ENCODE data around the gene RERE. TPM values are rescaled to one million over a fixed set of nuclear protein-coding genes. Genes with fewer than 3 reads are reported as not detected.
A peak's percentile ranks its signal among the peaks of the same experiment; 100 is the strongest.
"Not testable (repeated sequence)": the region's sequence is repeated elsewhere in the genome, so short reads cannot be mapped to it uniquely, and the experiment has no call there.

RERE gene
- total RNA-seq, 1 donor from 2014 or later = 134 TPM

- intact Hi-C loops (cut with DNase I) = no loop called here
- ATAC-seq (no peak), DNase-seq (ENCODE audit: low spot score) (no peak)
Observed at GRCh38 chr1:8604041-8604945, 213.1 kb downstream of the RERE start.

GRCh38 chr1:8603220-8603616 lies 214.2 kb downstream of the RERE start:
- DNase-seq (ENCODE audit: low spot score) (no peak), ATAC-seq (no peak)
- intact Hi-C loops (cut with DNase I) = no loop called here

GRCh38 chr1:8602471-8603219 lies 214.8 kb downstream of the RERE start:
- ATAC-seq = no peak
- no peak for DNase-seq (ENCODE audit: low spot score)
- intact Hi-C loops (cut with DNase I) = no loop called here

GRCh38 chr1:8600336-8600735 lies 217.1 kb downstream of the RERE start:
- no peak for DNase-seq (ENCODE audit: low spot score)
- intact Hi-C loops (cut with DNase I) = no loop called here
- no peak for ATAC-seq

GRCh38 chr1:8599646-8600212 lies 217.7 kb downstream of the RERE start:
- DNase-seq (ENCODE audit: low spot score) (no peak), ATAC-seq (no peak)
- intact Hi-C loops (cut with DNase I) = no loop called here

GRCh38 chr1:8598783-8599182 lies 218.7 kb downstream of the RERE start:
- intact Hi-C loops (cut with DNase I) = no loop called here
- no peak for DNase-seq (ENCODE audit: low spot score)

GRCh38 chr1:8598060-8598724 lies 219.2 kb downstream of the RERE start:
- DNase-seq (ENCODE audit: low spot score) (no peak), ATAC-seq (peak; percentile 90)
- intact Hi-C loops (cut with DNase I) = no loop called here

More at GRCh38 chr1:8598783-8599182, 218.7 kb downstream of the RERE start:
- ATAC-seq = peak; percentile 80

- DNase-seq (ENCODE audit: low spot score) (no peak), ATAC-seq (no peak)
- intact Hi-C loops (cut with DNase I) = no loop called here
Observed at GRCh38 chr1:8597455-8597854, 220.0 kb downstream of the RERE start.

- intact Hi-C loops (cut with DNase I) = no loop called here
- DNase-seq (ENCODE audit: low spot score) (no peak), ATAC-seq (no peak)
Observed at GRCh38 chr1:8595941-8596340, 221.5 kb downstream of the RERE start.

- DNase-seq (ENCODE audit: low spot score) = no peak
- intact Hi-C loops (cut with DNase I) = no loop called here
- ATAC-seq = no peak
Observed at GRCh38 chr1:8595332-8595731, 222.1 kb downstream of the RERE start.

- ATAC-seq; DNase-seq (ENCODE audit: low spot score); intact Hi-C loops (cut with DNase I): not testable (repeated sequence)
Observed at GRCh38 chr1:8593292-8593691, 224.1 kb downstream of the RERE start.

- DNase-seq (ENCODE audit: low spot score) (no peak), ATAC-seq (no peak)
- intact Hi-C loops (cut with DNase I) = no loop called here
Observed at GRCh38 chr1:8591569-8591968, 225.9 kb downstream of the RERE start.

- peak; percentile 69 for ATAC-seq
- no peak for DNase-seq (ENCODE audit: low spot score)
- intact Hi-C loops (cut with DNase I) = no loop called here
Observed at GRCh38 chr1:8590721-8591351, 226.6 kb downstream of the RERE start.

GRCh38 chr1:8589571-8589970 lies 227.9 kb downstream of the RERE start:
- no peak for ATAC-seq
- intact Hi-C loops (cut with DNase I) = no loop called here
- no peak for DNase-seq (ENCODE audit: low spot score)

- DNase-seq (ENCODE audit: low spot score) = no peak
- intact Hi-C loops (cut with DNase I) = no loop called here
- ATAC-seq = no peak
Observed at GRCh38 chr1:8587784-8588183, 229.7 kb downstream of the RERE start.

- intact Hi-C loops (cut with DNase I) = no loop called here
- ATAC-seq (no peak), DNase-seq (ENCODE audit: low spot score) (no peak)
Observed at GRCh38 chr1:8586438-8586837, 231.0 kb downstream of the RERE start.

GRCh38 chr1:8584316-8584715 lies 233.1 kb downstream of the RERE start:
- intact Hi-C loops (cut with DNase I) = no loop called here
- DNase-seq (ENCODE audit: low spot score) = no peak
- no peak for ATAC-seq

GRCh38 chr1:8583031-8583430 lies 234.4 kb downstream of the RERE start:
- intact Hi-C loops (cut with DNase I) = no loop called here
- ATAC-seq (no peak), DNase-seq (ENCODE audit: low spot score) (no peak)

GRCh38 chr1:8580566-8580965 lies 236.9 kb downstream of the RERE start:
- intact Hi-C loops (cut with DNase I) = no loop called here
- DNase-seq (ENCODE audit: low spot score) (no peak), ATAC-seq (no peak)
